Measurements from ENCODE around the gene FANCM. TPM values are rescaled to one million over a fixed set of nuclear protein-coding genes. Genes with fewer than 3 reads are reported as not detected.

Gene FANCM
- total RNA-seq, 1 experiment from 2014 or later, result 11.9 TPM

DNA sequence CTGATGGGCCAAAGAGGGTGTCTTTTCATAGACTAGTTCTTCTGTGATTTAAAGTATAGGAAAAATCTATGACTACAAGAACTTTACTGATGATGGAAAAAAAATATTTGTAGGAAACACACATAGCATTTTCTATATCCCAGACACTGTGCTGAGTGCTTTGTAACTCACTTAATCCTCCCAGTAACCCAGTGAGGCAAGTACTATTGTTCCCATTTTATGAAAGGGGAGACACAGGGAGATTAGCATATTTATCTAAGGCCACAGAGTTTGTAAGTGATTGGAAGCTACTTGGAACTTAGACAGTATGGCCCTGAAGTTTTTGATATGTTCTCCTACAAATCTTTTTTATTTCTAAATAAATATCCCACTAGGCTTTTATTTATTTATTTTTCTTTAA is 31.9 kb upstream of the FANCM start:
- H3K27ac Mint-ChIP-seq, result no peak overlapping the region
- TF ChIP-seq, protein P1, sequence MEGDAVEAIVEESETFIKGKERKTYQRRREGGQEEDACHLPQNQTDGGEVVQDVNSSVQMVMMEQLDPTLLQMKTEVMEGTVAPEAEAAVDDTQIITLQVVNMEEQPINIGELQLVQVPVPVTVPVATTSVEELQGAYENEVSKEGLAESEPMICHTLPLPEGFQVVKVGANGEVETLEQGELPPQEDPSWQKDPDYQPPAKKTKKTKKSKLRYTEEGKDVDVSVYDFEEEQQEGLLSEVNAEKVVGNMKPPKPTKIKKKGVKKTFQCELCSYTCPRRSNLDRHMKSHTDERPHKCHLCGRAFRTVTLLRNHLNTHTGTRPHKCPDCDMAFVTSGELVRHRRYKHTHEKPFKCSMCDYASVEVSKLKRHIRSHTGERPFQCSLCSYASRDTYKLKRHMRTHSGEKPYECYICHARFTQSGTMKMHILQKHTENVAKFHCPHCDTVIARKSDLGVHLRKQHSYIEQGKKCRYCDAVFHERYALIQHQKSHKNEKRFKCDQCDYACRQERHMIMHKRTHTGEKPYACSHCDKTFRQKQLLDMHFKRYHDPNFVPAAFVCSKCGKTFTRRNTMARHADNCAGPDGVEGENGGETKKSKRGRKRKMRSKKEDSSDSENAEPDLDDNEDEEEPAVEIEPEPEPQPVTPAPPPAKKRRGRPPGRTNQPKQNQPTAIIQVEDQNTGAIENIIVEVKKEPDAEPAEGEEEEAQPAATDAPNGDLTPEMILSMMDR (conservative IDR thresholded peaks at IDR 0.05), result no peak
- DNase-seq, result no peak

More for the DNA sequence above, 31.9 kb upstream of the FANCM start:
- peaks cover 0 to 4% of the 10 kb centered on the region in 2 experiments for H3K4me1 Mint-ChIP-seq
- Histone ChIP-seq H3K4ac (ENCODE audit: low read depth, low read length) (no peak overlapping the region), H3T11ph (ENCODE audit: low read length) (no peak overlapping the region), H4K20me1 (ENCODE audit: control insufficient read depth, insufficient read depth, insufficient read length) (no peaks in the 10 kb centered on the region), H2BK120ac (ENCODE audit: low read depth, low read length, poor library complexity, severe bottlenecking) (no peak overlapping the region), H3K14ac (ENCODE audit: insufficient read depth, low read length) (no peak overlapping the region), H3K56ac (ENCODE audit: insufficient read length, low read depth, low read length) (no peak overlapping the region), H2AK5ac (ENCODE audit: insufficient read length, low read length) (no peak overlapping the region), H2BK12ac (ENCODE audit: insufficient read length, low read depth, low read length) (no peak overlapping the region), H3K79me1 (ENCODE audit: insufficient read depth, low read depth, low read length, poor library complexity, severe bottlenecking) (no peaks in the 10 kb centered on the region), H2BK20ac (ENCODE audit: low read depth, low read length, poor library complexity, severe bottlenecking) (no peak overlapping the region), H3K4me1 (ENCODE audit: insufficient read depth, low read length) (no peaks in the 10 kb centered on the region), H3K9me3 (ENCODE audit: control insufficient read depth, low read depth, low read length) (no peaks in the 10 kb centered on the region), H2AFZ (ENCODE audit: low read length) (no peak overlapping the region), H4K5ac (ENCODE audit: insufficient read length, low read depth, low read length) (no peak overlapping the region), H3K27me3 (ENCODE audit: insufficient read depth, low read length) (no peaks in the 10 kb centered on the region), H3K79me2 (ENCODE audit: insufficient read depth, low read length) (no peaks in the 10 kb centered on the region), H4K91ac (ENCODE audit: insufficient read length, low read depth, low read length) (no peak overlapping the region), H2BK15ac (ENCODE audit: low read depth, low read length) (no peak overlapping the region), H2BK5ac (ENCODE audit: insufficient read length, low read length) (no peak overlapping the region), H4K8ac (replicated peaks; ENCODE audit: insufficient read length, low read depth, low read length) (no peak overlapping the region), H3K23me2 (ENCODE audit: insufficient read length, low read depth, low read length, poor library complexity, severe bottlenecking) (no peaks in the 10 kb centered on the region), H3K18ac (ENCODE audit: insufficient read length, low read depth, low read length) (no peak overlapping the region), H3K27ac (ENCODE audit: insufficient read length, low read depth, low read length) (no peak overlapping the region), H3K9ac (ENCODE audit: extremely low read depth, insufficient read length, low read length) (no peak overlapping the region), H3K23ac (ENCODE audit: insufficient read length, low read depth, low read length) (no peak overlapping the region), H3K4me2 (ENCODE audit: insufficient read depth, insufficient read length, low read length) (no peak overlapping the region)
- H3K9me3 Mint-ChIP-seq, result no peaks in the 10 kb centered on the region
- H3K36me3 Mint-ChIP-seq (ENCODE audit: insufficient read depth in 1 of 3, low read depth in 3 of 3), result peaks cover 26 to 80% (median 70%) of the 10 kb centered on the region in 3 experiments; a peak in 6 of 7 replicates
- no peak overlapping the region for H3K4me3 Mint-ChIP-seq
- no peaks in the 10 kb centered on the region for H3K27me3 Mint-ChIP-seq (ENCODE audit: low read depth)

All from H9 (cell line).